SJCRH30 (cell line): Measurements from ENCODE around the gene RNASE12. TPM values are rescaled to one million over a fixed set of nuclear protein-coding genes. Genes with fewer than 3 reads are reported as not detected.
A peak's percentile ranks its signal among the peaks of the same experiment; 100 is the strongest.
"Not testable (repeated sequence)": the region's sequence is repeated elsewhere in the genome, so short reads cannot be mapped to it uniquely, and the experiment has no call there.

Experiments
- DNase-seq, 2 experiments: peaks; one replicate each; pipeline ENCODE4 v3.0.0-alpha.2; 2015 to 2020
- H3K27ac ChIP-seq: fragments of 250-450 bp; sonication (Bioruptor Pico); 2 replicates; pipeline ENCODE4 v1.5.1; 2020; ENCODE audit warnings: mild to moderate bottlenecking, moderate library complexity
- H3K27me3 ChIP-seq: fragments of 250-450 bp; sonication (Bioruptor Pico); 2 replicates; pipeline ENCODE4 v1.5.1; 2020; ENCODE audit warnings: mild to moderate bottlenecking, moderate library complexity
- H3K36me3 ChIP-seq: fragments of 250-450 bp; sonication (Bioruptor Pico); 2 replicates; pipeline ENCODE4 v1.5.1; 2020; ENCODE audit warnings: mild to moderate bottlenecking, moderate library complexity
- H3K4me1 ChIP-seq: fragments of 250-450 bp; sonication (Bioruptor Pico); 2 replicates; pipeline ENCODE4 v1.5.1; 2020; ENCODE audit warnings: mild to moderate bottlenecking, moderate library complexity
- H3K4me3 ChIP-seq: fragments of 250-450 bp; sonication (Bioruptor Pico); 2 replicates; pipeline ENCODE4 v1.5.1; 2020; ENCODE audit warnings: mild to moderate bottlenecking, moderate library complexity
- H3K9me3 ChIP-seq: fragments of 250-450 bp; sonication (Bioruptor Pico); replicated peaks from 2 replicates; pipeline ENCODE4 v1.5.1; 2020; ENCODE audit warnings: mild to moderate bottlenecking, moderate library complexity
- total RNA-seq: library from RNA; depleted of rRNA; stranded (reverse); fragments of >200 nt; shearing (Covaris generic); gene quantifications from 2 replicates; pipeline ENCODE4 v1.2.3, GENCODE V29; 2014

RNASE12 gene
- total RNA-seq, 1 experiment from 2014 or later = not detected

DNA sequence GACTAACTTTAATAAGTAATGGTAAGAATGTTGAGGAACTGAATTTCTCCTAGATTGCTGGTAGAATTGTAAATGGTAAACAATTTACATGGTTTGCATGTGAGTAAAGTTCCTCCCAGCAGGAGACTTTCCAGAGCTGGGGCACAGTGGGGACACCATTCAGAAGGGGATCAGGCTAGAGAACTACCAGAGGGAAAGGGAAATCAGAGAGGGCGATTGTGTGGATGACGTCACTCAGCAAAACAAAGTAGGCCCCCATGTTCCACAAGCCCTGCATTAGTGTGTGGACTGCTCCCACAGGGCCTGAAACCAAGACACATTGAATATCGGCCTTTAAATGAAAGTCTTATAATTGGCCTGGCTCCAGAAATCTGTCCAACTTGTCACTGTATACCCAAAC lies 12.9 kb downstream of the RNASE12 start:
- DNase-seq = no peak
- H3K36me3 ChIP-seq = no peaks in the 10 kb centered on the region
- no peaks in the 10 kb centered on the region for H3K9me3 ChIP-seq
- no peak overlapping the region for H3K4me3 ChIP-seq
- no peak overlapping the region for H3K27ac ChIP-seq
- H3K27me3 ChIP-seq = no peaks in the 10 kb centered on the region
- no peaks in the 10 kb centered on the region for H3K4me1 ChIP-seq

DNA sequence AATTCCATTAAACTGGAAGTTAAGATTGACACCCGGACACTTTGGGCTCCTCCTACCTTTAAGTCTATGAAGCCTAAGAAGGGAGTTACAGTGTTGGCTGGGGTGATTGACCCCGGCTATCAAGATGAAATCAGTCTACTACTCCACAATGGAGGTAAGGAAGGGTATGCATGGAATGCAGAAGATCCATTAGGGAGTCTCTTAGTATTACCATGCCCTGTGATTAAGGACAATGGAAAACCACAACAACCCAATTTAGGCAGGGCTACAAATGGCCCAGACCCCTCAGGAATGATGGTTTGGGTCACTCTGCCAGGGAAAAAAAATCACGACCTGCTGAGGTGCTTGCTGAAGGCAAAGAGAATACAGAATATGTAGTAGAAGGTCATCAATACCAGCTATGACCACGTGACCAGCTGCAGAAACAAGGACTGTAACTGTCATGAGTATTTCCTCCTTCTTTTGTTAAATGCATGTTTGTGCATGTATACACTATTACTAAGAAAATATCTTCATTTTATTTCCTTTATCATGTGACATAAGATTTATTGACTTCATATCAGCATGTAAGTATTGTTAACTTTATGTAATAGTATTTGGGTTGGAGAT lies 18.7 kb downstream of the RNASE12 start:
- H3K4me3 ChIP-seq, H3K27ac ChIP-seq, DNase-seq, H3K36me3 ChIP-seq, H3K27me3 ChIP-seq, H3K9me3 ChIP-seq, H3K4me1 ChIP-seq: not testable (repeated sequence)

- not testable (repeated sequence) for H3K9me3 ChIP-seq, DNase-seq, H3K27me3 ChIP-seq, H3K4me1 ChIP-seq, H3K36me3 ChIP-seq, H3K4me3 ChIP-seq, H3K27ac ChIP-seq
Observed at GRCh38 chr14:20570720-20571119, 20.5 kb downstream of the RNASE12 start.

GRCh38 chr14:20569865-20570264 lies 21.3 kb downstream of the RNASE12 start:
- not testable (repeated sequence) for H3K4me3 ChIP-seq, DNase-seq, H3K27me3 ChIP-seq, H3K36me3 ChIP-seq, H3K9me3 ChIP-seq, H3K4me1 ChIP-seq, H3K27ac ChIP-seq

DNA sequence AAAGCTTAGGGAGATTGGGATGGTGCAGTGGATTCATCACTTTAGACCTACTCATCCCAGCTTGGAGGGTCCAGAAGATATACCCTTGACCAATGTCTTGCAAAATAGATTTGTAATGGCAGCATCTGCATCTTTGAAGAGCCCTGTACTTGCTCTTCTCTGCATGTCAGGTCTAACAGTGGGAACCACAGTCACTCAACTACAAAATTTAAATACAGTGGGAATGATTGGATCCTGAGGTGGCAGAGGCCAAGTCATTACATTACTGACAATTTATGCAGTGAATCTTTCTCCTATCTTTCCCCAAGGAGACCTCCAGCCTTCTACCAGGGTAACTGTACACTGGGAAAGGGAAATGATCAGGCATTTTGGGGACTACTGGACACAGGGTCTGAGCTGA lies 22.1 kb downstream of the RNASE12 start:
- Histone ChIP-seq H3K27me3 (no peaks in the 10 kb centered on the region), H3K4me1 (no peaks in the 10 kb centered on the region), H3K27ac (no peak overlapping the region), H3K9me3 (no peaks in the 10 kb centered on the region), H3K4me3 (no peak overlapping the region), H3K36me3 (no peaks in the 10 kb centered on the region)
- no peak for DNase-seq

DNA sequence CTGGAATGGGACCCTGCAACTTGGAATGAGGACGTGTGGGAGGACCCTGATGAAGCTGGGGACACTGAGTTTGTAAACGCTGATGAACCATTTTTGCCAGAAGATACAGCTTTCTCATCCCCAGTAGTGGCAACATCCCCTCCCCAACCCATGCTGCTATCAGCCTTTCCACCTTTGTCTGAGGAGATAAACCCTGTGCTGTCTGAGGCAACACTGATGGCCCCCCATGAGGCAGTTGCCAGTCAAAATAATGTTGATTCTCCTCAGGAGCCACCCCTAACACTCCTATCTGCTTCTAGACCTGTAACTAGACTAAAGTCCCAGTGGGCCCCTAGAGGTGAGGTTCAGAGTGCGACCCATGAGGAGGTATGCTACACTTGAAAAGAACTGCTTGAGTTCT lies 22.8 kb downstream of the RNASE12 start:
- H3K9me3 ChIP-seq = no peaks in the 10 kb centered on the region
- no peak for DNase-seq
- no peaks in the 10 kb centered on the region for H3K36me3 ChIP-seq
- no peaks in the 10 kb centered on the region for H3K4me1 ChIP-seq
- no peak overlapping the region for H3K27ac ChIP-seq
- no peak overlapping the region for H3K4me3 ChIP-seq
- no peaks in the 10 kb centered on the region for H3K27me3 ChIP-seq

DNA sequence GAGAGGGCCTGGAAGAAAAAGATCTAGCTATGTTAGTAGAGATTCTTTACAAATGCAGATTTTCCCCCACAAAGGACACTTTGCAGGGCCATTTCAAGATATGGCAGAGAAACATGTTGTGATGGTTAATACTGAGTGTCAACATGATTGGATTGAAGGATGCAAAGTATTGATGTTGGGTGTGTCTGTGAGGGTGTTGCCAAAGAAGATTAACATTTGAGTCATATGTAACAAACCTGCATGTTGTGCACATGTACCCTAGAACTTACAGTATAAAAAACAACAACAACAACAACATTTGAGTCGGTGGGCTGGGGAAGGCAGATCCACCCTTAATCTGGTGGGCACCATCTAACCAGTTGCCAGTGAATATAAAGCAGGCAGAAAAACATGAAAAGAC lies 24.0 kb downstream of the RNASE12 start:
- not testable (repeated sequence) for DNase-seq, H3K27me3 ChIP-seq, H3K36me3 ChIP-seq, H3K4me3 ChIP-seq, H3K27ac ChIP-seq, H3K4me1 ChIP-seq, H3K9me3 ChIP-seq

- Histone ChIP-seq H3K36me3 (no peaks in the 10 kb centered on the region), H3K4me1 (no peaks in the 10 kb centered on the region), H3K27me3 (no peaks in the 10 kb centered on the region), H3K4me3 (no peak overlapping the region), H3K27ac (no peak overlapping the region), H3K9me3 (no peaks in the 10 kb centered on the region)
- no peak for DNase-seq
Observed at GRCh38 chr14:20564501-20564997, 26.6 kb downstream of the RNASE12 start.

DNA sequence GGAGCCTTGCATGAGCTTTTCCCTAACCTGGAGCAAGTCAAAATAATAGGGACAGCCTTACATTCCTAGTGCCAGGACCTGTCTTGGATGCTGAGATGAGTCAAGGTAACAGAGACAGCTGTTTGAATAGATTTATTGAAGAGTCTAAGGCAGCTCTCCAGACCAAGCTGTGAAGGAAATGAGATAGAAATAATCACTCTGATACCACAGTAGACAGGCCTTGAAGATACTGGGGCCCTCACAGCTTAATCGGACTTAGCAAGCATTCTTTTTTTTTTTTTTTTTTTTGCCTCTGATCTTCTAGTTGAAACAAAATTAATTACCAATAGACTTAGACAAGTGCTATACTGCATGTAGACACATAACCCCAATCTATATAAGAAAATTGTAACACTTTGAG lies 27.2 kb downstream of the RNASE12 start:
- no peak overlapping the region for H3K4me3 ChIP-seq
- H3K36me3 ChIP-seq = no peaks in the 10 kb centered on the region

DNA sequence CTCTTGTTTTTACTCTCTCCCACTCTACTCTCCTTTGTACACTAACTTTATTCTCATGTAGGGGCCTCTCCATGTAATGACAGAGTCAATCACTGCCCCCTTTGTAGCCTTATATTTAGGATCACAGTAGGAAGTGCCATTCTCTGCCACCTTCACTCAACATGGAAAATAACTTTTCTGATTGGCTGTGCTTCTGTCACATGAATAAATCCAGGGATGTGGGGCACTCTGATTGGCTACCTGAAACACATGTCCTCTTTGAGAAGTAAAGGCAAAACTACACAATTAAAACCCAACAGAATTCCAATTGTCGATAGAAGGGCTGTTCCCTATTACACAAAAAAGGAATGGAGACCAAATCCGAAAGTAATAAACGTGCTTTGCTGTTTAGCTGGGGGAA lies 30.2 kb downstream of the RNASE12 start, which contains the start of gene RNASE9:
RNASE9 (minus strand) TSS at position 87 of the 400 bp plus-strand sequence.
- Histone ChIP-seq H3K4me1 (no peaks in the 10 kb centered on the region), H3K27ac (no peak within 1 kb of the TSS), H3K4me3 (no peak within 1 kb of the TSS), H3K27me3 (no peaks in the 10 kb centered on the region), H3K36me3 (no peaks in the 10 kb centered on the region), H3K9me3 (no peaks in the 10 kb centered on the region)
- peak in 1 of 2 experiments; percentile 3 for DNase-seq

More for the DNA sequence above, 27.2 kb downstream of the RNASE12 start:
- no peaks in the 10 kb centered on the region for H3K9me3 ChIP-seq
- no peak overlapping the region for H3K27ac ChIP-seq
- DNase-seq = no peak
- H3K4me1 ChIP-seq = no peaks in the 10 kb centered on the region
- no peaks in the 10 kb centered on the region for H3K27me3 ChIP-seq

- H3K4me3 ChIP-seq = no peak overlapping the region
- no peaks in the 10 kb centered on the region for H3K36me3 ChIP-seq
- no peak overlapping the region for H3K27ac ChIP-seq
- DNase-seq = no peak
- H3K9me3 ChIP-seq = no peaks in the 10 kb centered on the region
- H3K27me3 ChIP-seq = no peaks in the 10 kb centered on the region; the same call in 1 of the 2 replicates
- H3K4me1 ChIP-seq = no peaks in the 10 kb centered on the region
Observed at GRCh38 chr14:20559461-20559904, 31.7 kb downstream of the RNASE12 start.

- no peaks in the 10 kb centered on the region; the same call in 1 of the 2 replicates for H3K27me3 ChIP-seq
- no peak overlapping the region for H3K4me3 ChIP-seq
- no peaks in the 10 kb centered on the region for H3K36me3 ChIP-seq
- no peak for DNase-seq
- H3K27ac ChIP-seq = no peak overlapping the region
- no peaks in the 10 kb centered on the region for H3K9me3 ChIP-seq
- no peaks in the 10 kb centered on the region for H3K4me1 ChIP-seq
Observed at GRCh38 chr14:20557212-20557542, 34.0 kb downstream of the RNASE12 start.

GRCh38 chr14:20556500-20557211 lies 34.5 kb downstream of the RNASE12 start:
- Histone ChIP-seq H3K36me3 (no peaks in the 10 kb centered on the region), H3K27ac (no peak overlapping the region), H3K9me3 (no peaks in the 10 kb centered on the region), H3K4me1 (no peaks in the 10 kb centered on the region), H3K27me3 (no peaks in the 10 kb centered on the region; the same call in 1 of the 2 replicates), H3K4me3 (no peak overlapping the region)
- no peak for DNase-seq

DNA sequence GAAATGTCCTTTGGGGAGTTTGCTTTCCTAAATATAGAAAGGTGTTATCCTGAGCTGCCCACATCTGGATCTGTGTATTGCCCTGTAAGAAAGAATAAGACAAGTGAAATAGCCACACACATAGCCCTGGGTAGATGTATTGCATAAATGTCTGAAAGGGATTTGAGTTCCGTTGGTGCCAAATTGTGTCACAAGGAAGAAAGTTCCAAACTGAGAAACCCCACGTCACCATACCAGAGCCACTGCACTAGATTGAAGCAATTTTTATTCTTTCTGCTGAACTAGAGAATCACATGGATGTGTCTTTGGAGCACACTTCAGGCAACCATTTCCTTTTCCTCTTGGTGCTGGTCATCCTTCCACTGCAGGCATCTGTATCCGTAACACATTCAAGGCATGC lies 35.3 kb downstream of the RNASE12 start:
- Histone ChIP-seq H3K4me3 (no peak overlapping the region), H3K36me3 (no peaks in the 10 kb centered on the region), H3K27me3 (no peaks in the 10 kb centered on the region; the same call in 1 of the 2 replicates), H3K9me3 (no peaks in the 10 kb centered on the region), H3K27ac (no peak overlapping the region), H3K4me1 (no peaks in the 10 kb centered on the region)
- DNase-seq = no peak

DNA sequence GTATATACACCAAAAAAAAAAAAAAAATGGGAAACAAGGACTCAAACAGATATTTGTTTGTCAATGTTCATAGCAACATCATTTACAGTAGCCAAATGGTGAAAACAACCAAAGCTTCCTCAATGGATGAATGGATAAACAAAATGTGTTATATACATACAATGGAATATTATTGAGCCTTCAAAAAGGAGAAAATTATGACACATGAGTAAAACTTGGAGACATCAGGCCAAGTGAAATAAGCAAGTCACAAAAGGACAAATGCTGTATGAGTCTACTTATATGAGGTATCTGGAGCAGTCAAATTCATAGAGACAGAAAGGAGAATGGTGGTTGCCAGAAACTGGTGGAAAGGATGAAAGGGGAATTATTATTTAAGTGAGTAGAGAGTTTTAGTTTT lies 38.2 kb downstream of the RNASE12 start:
- no peak overlapping the region for H3K4me3 ChIP-seq
- no peaks in the 10 kb centered on the region for H3K9me3 ChIP-seq
- no peak for DNase-seq
- no peaks in the 10 kb centered on the region for H3K4me1 ChIP-seq
- H3K27me3 ChIP-seq = no peaks in the 10 kb centered on the region; the same call in 1 of the 2 replicates
- H3K36me3 ChIP-seq = no peaks in the 10 kb centered on the region
- no peak overlapping the region for H3K27ac ChIP-seq

- H3K36me3 ChIP-seq = no peaks in the 10 kb centered on the region
- no peak overlapping the region for H3K27ac ChIP-seq
- no peaks in the 10 kb centered on the region for H3K4me1 ChIP-seq
- no peak overlapping the region for H3K4me3 ChIP-seq
- H3K9me3 ChIP-seq = no peaks in the 10 kb centered on the region
- peaks cover 2% of the 10 kb centered on the region for H3K27me3 ChIP-seq
- no peak for DNase-seq
Observed at GRCh38 chr14:20551606-20552005, 39.6 kb downstream of the RNASE12 start.
